HL-60/S4 (cell line): Measurements from ENCODE around the gene DBR1.
"Not testable (repeated sequence)": the region's sequence is repeated elsewhere in the genome, so short reads cannot be mapped to it uniquely, and the experiment has no call there.

Experiments
- in situ Hi-C: fragments of 300-500 bp; cut with MboI; formaldehyde crosslinking; loops from 2 replicates; pipeline ENCODE4 v1.14.3; 2022; ENCODE audit warnings: low sequenced_read_pairs

The DBR1 gene

DNA sequence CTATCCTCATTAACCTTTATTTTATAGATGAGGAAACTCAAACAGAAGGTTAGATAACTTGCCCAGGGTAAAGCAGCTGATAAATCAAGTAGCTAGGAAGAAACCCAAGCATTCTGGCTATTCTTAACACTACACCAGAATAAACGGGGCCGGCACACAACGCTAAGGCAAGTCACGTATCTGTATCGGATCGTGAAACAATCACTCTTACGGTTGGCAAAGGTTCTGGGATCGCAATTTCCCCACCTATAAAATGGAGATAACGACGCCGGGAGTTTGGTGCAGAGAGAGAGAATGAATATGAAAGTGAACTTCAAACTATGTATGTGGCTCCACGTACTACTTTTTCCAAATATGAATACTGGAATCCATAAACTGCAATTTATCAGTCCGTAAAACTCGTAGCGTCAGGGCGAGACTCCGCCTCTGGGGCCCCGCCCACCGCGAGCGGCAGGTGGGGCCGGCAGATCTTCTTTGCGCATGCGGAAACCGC, 12.1 kb upstream of the DBR1 start:
- in situ Hi-C loops, result no loop called here

DNA sequence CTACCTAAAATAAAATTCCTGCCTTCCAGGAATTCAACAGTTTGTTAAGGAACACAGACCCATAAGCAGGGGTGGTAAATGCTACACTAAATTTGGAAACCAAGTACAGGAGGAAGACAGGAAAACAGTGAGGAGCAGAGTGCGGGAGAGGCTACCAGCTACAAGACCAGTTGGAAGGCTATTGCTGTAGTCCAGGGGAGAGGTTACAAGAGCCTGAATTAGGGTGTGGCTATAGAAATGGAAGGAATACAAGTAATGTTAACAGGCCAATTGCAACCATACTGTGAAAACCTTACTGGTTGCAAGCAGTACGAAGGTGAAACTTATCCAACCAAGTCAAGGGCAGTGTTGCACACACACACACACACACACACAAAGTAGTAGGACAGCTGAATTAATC, 11.5 kb upstream of the DBR1 start:
- in situ Hi-C loops, result no loop called here

DNA sequence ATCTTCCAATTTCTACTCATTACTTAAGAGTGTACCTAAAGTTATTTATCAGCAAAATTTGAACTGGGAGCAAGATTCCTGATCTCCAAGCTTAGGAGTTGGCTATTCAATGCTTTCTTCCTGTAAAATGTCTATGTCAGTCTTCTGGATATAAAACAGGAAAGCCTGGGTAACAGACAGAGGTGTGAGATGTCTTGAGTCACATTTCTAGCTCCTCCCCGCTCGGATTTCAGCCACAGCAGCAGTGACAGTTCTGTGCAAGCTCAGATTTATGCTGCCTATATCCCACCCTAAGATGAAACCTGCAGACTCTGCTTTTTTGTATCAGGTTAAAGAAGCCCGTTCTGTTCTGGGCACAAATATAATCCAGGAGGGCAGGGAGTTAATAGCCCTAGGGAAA, 10.3 kb upstream of the DBR1 start:
- in situ Hi-C loops, result no loop called here

DNA sequence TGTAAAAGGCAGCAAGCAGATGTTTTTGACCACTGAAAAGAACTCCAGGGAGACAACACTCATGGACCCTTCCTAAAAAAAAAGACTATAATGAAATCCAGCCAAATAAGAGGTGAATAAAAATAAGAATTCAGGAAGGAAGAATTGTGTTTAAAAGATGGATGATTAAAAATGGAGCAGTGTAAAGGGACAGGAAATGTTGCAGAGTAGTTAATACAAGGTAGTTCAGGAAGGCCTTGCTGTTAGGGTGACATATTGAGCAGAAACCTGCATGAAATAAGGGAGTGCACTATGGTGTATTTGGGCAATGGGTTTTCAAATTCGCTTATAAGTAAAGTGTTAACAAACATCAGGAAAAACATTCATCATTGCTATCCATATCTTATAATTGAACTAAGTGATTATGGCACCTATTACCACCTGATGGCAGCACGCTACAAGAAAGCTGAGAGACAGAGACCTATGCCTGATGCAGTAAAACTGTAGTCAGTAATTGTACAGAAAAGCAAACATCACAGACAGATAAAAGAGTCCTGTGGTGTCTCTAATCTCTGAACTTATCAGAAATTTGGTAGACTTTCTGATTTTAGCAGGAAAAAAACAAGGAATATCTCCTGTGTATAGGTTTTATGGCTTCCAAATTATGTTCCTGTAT, 5.8 kb upstream of the DBR1 start:
- in situ Hi-C loops, result no loop called here

DNA sequence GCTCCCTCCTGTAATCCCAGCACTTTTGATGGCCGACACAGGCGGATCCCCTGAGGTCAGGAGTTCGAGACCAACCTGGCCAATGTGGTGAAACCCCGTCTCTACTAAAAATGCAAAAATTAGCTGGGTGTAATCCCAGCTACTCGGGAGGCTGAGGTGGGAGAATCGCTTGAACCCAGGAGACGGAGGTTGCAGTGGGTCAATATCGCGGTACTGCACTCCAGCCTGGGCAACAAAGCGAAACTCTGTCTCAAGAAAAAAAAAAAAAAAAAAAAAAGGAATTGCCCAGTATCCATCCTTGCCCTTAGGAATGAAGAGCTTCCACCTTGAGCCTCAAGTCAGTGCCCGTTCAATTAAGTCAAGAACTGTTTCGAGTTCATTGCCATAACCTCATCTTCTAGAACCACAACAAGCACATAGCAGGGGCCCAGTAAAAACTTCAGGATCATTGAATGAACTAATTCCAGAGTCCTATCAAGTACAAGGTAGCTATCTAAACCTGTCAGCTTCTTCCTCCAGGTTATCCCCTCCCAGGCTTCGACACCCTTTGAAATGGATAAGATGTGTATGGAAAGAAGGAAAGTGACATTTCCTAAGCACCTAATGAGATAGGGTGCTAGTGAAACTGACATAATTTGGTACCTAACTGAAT, 826 bp downstream of the DBR1 start:
- in situ Hi-C loops, result no loop called here

DNA sequence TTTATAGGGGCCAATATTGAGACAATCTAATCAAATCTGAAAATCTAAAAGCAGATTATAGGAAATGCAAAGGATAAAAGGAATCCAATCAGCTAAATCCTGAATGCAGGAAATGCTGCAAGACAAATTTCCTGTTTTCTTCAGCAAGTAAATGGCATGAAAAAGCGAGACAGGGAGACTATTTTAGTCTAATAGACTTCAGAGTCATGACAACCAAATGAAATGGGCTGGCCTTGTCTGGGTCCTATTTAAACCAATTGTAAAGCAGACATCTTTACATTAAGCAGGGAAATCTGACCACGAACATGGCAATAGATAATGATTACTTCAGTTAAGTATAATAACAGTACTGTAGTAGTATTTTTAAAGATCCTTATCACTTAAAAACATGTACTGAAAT, 2.1 kb downstream of the DBR1 start:
- in situ Hi-C loops, result no loop called here

DNA sequence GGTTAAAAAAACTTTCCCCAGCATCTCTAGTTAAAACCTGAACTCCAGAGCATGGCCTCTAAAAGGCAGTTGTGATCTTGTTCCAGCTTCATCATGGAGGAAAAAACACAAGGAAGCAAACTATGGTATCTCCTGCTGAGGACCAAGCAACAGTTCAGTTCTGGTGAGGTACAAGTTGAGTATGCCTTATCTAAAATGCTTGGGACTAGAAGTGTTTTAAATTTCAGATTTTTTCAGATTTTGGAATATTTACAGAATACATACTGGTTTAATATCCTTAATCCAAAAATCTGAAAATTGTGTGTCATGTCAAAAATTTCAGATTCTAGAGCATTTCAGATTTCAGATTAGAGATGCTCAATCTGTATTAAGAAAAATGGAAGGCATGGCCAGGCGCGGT, 9.7 kb downstream of the DBR1 start:
- in situ Hi-C loops, result no loop called here

DNA sequence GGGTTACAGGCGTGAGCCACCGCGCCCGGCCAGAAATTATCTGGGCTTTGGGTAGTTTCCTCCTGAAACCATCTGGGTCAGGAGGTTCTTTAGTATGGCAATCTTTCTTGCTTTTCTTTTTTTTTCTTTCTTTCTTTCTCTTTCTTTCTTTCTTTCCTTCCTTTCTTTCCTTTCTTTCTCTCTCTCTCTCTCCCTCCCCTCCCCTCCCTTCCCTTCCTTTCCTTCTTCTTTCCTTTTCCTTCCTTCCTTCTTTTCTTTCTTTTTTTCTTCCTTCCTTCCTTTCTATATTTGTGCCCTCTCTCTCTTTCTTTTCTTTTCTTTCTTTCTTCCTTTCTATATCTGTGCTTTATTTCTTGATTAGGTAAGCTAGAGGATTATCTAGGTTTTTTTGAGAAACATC, 17.0 kb downstream of the DBR1 start:
- in situ Hi-C loops, result no loop called here

DNA sequence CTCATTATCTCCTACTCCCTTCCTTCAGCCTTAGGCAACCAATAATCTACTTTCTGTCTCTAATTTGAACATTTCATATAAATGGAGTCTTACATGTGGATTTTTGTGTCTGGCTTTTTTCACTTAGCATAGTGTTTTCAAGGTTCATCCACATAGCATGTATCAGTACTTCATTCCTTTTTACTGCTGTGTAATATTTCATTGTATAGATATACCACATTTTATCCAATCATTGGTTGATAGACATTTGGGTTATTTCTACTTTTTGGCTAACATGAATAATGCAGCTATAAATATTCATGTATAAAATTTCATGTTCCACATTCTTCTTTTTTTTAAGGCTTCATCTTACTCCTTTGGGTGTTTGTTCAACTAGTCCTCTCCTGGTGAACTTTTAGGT, 20.2 kb downstream of the DBR1 start:
- in situ Hi-C loops, result no loop called here

DNA sequence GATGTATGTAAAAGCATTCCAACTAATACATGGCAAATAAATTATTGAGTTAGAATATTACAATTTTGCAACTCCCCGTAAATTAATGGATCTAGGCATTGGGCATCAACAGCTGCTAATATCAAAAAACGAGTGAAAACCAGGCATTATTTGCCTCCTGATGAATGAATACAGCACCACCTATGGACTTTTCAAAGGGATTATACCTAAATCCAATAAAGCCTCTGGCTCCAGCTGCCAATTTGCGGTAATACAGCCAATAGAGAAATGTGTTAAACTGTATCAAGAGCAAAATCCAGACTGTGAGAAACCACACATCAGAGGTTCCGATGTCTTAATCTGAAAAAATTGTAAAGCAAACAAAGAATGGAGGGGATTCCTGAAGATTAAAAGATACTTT, 26.2 kb downstream of the DBR1 start:
- in situ Hi-C loops, result no loop called here

DNA sequence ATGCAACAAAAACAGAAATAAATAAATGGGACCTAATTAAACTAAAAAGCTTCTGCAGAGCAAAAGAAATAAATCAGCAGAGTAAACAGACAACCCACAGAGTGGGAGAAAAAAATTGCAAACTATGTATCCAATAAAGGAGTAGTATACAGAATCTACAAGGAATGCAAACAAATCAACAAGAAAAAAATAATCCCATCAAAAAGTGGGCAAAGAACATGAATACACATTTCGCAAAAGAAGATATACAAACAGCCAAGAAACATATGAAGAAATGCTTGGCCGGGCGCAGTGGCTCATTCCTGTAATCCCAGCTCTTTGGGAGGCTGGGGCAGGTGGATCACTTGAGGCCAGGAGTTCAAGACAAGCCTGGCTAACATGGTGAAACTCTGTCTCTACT, 32.5 kb downstream of the DBR1 start:
- in situ Hi-C loops, result not testable (repeated sequence)

DNA sequence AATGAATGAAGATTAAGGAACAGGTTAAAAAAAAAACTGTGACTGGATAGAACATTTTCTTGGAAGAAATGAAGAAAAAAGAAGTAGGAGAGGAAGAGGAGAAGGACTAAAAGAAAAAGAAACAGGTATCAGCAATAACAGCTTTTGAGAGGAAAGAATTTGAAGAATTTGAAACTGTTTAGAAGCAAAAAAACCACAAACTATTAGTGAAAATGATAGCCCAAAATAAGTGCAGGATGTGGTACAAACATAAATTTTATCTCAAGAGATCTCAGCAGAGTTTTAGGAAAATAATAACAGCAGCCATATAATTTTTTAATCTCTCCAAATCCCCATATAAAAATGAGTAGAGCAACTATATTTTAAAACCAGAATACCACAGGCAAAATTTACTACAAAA, 33.8 kb downstream of the DBR1 start:
- in situ Hi-C loops, result no loop called here

DNA sequence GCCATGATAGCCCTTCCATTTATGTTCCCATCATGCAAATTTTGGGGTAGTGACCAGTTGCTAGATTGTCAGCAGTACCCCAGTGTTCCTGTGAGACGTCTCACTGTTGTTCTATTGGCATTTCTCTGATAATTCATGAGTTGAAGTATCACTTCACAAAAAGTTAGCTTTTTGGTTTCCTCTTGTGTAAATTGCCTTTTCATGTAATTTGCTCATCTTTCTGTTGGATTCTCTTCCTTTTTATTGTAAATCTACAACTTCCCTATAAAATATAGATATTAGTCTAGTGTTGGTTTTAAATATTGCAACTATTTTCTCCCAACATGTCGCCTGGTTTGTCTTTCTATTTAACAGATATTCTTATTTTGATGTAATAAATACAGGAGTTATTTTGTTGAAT, 35.0 kb downstream of the DBR1 start:
- in situ Hi-C loops, result no loop called here

DNA sequence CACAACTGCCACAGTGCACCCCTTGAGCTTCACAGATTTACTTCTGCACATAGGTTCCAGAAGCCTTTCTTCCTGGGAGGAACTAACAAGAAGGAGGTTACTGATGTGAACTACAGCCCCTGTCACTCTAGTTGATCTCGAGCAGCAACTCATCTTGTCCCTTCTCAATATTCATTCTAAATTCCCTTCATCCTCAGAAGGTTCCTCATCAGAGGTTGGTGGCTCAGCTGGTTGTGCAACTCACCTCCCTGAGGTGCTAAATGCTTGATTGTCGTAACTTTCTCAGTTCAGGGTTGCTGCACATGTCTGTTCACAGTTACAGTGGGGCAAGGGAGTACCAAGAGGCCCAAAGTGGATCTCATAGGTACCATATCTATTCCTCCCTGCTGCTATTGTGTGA, 36.9 kb downstream of the DBR1 start:
- in situ Hi-C loops, result no loop called here

DNA sequence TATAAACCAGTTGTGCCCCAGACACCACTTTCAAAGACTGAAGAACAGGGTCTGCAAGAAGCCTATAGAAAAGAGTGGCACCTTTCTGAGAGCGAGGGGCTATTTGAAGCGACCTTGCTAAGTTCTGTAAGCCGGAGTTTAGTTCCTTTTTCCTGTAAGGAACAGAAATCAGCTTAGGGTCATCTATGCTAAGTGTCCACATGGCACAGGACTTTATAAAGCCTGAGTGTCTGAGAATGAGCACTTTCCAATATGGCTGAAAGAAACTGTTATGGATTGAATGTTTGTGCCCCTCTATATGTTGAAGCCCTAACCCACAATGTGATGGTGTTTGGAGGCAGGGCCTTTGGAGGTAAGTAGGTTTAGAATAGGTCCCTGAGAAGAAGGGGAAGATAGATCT, 38.5 kb downstream of the DBR1 start:
- in situ Hi-C loops, result no loop called here

DNA sequence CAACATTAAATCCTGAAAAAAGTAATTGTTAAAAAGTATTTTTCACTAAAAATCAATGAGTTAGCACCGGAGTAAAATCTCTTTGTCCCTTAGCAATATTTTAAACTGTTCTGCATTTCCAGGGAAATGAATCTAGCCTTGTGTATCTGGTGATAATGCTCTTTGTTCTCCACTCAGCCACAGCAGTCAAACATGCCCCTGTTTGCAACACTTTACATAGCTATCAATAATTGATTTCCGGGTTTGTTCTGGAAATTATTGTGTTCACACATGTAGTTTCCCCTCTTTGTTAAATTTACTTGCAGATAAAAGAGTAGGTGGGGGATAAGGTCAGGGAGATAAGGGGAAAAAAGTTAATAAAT, 38.9 kb downstream of the DBR1 start:
- in situ Hi-C loops, result no loop called here

DNA sequence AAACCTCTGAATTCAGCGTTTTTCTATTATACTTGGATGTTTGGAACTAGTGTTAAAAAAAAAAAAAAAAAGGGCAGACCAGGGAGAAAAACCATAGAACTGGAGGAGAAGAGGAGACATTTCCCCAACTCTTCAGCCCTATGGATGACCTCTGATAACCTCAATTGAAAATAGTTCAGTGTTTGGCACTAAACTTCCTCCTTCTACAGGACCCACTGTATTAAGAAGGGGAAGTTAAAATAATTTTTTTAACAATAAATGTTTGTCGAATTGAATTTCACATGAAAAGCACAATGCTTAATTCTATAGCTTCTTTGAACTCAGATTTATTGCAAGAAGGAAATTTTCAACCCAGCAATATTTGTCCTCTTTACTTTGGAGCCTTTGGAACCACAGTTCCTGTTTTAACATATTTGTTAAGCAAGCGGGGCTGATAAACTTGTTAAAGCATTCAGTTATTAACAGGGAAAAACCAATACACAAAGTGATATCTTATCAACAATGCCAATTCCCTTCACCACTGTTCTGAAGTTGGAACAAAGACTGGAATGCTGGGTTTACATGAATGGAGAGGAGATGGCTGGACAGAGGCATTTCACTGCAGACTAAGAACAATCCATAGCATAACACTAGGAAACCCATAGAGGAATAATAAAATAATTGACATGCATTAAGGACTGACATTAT, 39.4 kb downstream of the DBR1 start:
- in situ Hi-C loops, result no loop called here

DNA sequence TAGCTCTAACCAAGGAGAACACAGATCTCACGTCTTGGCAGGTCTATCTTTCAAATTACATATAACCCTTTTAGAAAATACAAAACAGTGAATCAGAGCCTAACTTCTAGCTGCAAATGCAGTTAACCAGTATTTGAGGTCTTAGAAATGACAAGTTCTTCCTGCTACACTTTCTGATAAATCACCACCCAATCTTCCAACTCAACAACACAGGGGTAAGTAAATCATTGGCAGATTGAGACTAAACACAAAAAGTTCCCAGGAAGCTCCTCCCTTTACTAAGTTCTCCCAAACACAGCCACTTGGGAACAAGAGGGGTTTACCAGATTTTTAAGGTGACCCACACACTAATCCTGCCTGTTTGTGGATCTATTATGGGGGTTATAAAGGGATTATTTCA, 42.5 kb downstream of the DBR1 start, which contains the start of gene A4GNT:
Gene A4GNT (minus strand): TSS at position 152 of the 400 bp plus-strand sequence. CDS start 1,134 bp downstream, outside the sequence.
- in situ Hi-C loops, result no loop called here

DNA sequence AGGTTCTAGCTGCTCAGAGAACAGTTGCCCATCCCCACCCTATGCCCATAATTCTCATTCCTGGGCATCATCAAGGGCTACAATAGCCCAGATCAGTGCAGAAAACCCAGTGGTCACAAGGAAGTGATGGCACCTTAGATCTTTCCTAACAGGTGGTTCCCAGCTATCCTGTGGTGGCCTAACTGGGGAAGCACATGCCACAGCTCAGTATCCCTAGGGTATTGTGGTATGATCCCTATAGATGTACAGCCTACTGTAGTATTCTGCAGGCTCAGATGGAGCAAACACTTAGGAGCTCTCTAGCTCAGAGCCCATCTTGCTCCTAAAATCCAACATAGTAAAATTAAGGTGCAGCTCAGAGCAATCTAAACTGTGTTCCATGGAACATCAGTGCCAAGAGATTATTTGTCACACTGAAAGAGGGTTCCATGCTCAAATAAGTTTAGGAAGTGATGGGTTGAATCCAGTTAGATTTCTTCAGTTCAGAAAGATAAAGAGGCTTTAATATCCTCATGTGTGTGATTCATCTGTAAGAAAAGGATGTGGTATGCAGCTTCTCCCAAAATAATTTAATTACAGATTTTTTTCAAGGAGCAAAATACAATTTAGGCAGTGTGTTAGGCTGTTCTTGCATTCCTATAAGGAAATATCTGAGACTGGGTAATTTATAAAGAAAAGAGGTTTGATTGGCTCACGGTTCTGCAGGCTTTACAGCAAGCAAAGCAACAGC, 46.9 kb downstream of the DBR1 start:
- in situ Hi-C loops, result no loop called here

DNA sequence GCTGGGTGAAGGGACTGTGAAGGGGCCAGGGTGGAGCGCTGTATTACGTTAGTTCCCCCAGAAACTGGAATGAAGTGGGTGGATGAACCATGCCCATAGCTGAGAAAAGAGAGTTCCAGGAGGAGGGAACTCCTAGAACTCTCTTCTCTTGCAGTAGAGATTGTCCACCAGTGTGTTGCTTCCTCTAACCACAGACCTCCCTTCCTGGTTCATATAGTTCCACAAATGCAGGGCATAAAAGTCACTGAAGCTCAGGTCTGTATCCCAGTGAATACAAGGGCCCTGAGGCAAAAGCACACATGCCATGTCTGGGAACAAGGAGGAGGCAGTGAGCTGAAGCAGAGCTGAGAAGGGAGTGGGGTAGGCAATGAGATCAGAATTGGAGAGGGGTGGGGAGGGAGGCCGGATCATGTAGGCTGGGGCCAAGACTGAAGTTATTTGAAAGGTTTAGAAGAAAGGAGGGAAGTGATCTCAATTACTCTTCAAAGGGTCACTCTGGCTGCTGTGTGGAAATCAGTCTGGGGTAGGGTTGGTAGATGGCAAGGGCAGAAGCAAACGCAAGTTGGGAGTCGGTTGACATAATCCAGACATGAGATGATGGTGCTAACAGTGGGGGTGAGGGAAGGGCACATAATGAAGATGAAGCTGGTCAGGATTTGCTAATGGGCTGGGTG, 49.0 kb downstream of the DBR1 start:
- in situ Hi-C loops, result no loop called here
